ENCODE results near the gene SLC4A8.

DNA sequence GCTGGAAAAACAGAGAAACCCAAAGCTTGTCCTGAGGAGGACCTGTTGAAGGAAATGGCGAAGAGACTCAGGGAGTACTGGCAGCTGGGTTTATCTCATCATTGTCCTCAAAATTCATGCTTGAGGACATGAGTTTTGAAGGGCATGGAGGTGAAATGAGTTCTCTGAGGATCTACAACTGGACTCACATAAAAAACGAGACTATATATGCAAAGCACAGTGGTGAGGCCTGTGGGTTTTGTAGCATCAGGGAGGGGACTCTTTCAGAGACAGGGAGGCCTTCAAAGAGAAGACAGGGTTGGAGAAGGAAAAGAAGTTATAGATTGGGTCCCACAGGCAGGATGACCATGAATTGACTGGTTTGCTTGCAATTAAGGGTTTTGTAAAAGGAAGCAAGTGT, 95.1 kb downstream of the SLC4A8 start:
- TF ChIP-seq, protein P1, sequence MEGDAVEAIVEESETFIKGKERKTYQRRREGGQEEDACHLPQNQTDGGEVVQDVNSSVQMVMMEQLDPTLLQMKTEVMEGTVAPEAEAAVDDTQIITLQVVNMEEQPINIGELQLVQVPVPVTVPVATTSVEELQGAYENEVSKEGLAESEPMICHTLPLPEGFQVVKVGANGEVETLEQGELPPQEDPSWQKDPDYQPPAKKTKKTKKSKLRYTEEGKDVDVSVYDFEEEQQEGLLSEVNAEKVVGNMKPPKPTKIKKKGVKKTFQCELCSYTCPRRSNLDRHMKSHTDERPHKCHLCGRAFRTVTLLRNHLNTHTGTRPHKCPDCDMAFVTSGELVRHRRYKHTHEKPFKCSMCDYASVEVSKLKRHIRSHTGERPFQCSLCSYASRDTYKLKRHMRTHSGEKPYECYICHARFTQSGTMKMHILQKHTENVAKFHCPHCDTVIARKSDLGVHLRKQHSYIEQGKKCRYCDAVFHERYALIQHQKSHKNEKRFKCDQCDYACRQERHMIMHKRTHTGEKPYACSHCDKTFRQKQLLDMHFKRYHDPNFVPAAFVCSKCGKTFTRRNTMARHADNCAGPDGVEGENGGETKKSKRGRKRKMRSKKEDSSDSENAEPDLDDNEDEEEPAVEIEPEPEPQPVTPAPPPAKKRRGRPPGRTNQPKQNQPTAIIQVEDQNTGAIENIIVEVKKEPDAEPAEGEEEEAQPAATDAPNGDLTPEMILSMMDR (IDR thresholded peaks at IDR 0.05) = no peak
- TF ChIP-seq POLR2A (IDR thresholded peaks at IDR 0.05) (no peak), POLR2AphosphoS5 (IDR thresholded peaks at IDR 0.05) (no peak)
